Fibroblast of lung (primary cell): ENCODE data around the gene ANKH.

ENCODE experiments used
- EZH2 ChIP-seq: IDR thresholded peaks from 2 replicates; pipeline ENCODE4 v1.5.1; 2012; ENCODE audit warnings: low read length, control low read depth, mild to moderate bottlenecking; ENCODE audit errors: missing control alignments
- TF ChIP-seq, protein P1 (sequence below), 2 donors: IDR thresholded peaks in 1 of 2; conservative IDR thresholded peaks in 1 of 2; 1 replicate in 1 of 2; 2 replicates in 1 of 2; pipeline ENCODE4 v1.5.1; 2011 to 2012; ENCODE audit warnings: low read length in 2 of 2, control low read depth in 1 of 2, inconsistent platforms in 1 of 2, low read depth in 1 of 2, mild to moderate bottlenecking in 1 of 2

DNA sequence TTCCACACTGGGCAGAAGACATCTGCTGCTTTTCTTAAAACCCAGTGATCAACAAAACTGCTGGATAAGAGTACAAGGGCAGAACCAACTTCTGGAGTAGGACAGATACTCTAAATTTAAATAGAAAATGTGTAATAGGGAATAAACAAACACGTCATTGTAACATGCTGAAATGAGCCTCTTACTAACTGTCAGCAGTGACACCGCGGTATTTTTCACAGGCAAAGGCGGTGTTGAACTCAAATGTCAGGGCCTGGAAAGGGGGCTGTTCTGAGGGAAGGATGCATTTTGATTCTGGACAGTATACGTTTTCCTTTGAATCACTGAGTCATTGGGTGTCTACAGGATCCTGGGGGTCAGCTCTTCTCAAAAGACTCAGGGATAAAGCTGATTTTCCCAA, 133.5 kb downstream of the ANKH start:
- TF ChIP-seq, protein P1, sequence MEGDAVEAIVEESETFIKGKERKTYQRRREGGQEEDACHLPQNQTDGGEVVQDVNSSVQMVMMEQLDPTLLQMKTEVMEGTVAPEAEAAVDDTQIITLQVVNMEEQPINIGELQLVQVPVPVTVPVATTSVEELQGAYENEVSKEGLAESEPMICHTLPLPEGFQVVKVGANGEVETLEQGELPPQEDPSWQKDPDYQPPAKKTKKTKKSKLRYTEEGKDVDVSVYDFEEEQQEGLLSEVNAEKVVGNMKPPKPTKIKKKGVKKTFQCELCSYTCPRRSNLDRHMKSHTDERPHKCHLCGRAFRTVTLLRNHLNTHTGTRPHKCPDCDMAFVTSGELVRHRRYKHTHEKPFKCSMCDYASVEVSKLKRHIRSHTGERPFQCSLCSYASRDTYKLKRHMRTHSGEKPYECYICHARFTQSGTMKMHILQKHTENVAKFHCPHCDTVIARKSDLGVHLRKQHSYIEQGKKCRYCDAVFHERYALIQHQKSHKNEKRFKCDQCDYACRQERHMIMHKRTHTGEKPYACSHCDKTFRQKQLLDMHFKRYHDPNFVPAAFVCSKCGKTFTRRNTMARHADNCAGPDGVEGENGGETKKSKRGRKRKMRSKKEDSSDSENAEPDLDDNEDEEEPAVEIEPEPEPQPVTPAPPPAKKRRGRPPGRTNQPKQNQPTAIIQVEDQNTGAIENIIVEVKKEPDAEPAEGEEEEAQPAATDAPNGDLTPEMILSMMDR (conservative IDR thresholded peaks at IDR 0.05 in 1 of 2, IDR thresholded peaks at IDR 0.05 in 1 of 2; ENCODE audit: low read depth in 1 of 2, low read length in 2 of 2), result no peak
- no peak for TF ChIP-seq EZH2
